Rectal smooth muscle tissue (tissue), 1 donor: ENCODE measurements around the gene SP5.

Source experiments
- H3K27ac ChIP-seq: one replicate; pipeline ENCODE4 v1.7.0; 2013; ENCODE audit warnings: low read depth, low read length, inconsistent platforms
- H3K27me3 ChIP-seq: one replicate; pipeline ENCODE4 v1.7.0; 2013; ENCODE audit warnings: low read length; ENCODE audit not compliant: control insufficient read depth, insufficient read depth
- H3K36me3 ChIP-seq: one replicate; pipeline ENCODE4 v1.7.0; 2013; ENCODE audit warnings: low read length; ENCODE audit not compliant: control insufficient read depth, insufficient read depth
- H3K4me1 ChIP-seq: one replicate; pipeline ENCODE4 v1.7.0; 2013; ENCODE audit warnings: low read length; ENCODE audit not compliant: control insufficient read depth, insufficient read depth
- H3K4me3 ChIP-seq: one replicate; pipeline ENCODE4 v1.7.0; 2013; ENCODE audit warnings: low read length
- H3K9ac ChIP-seq: one replicate; pipeline ENCODE4 v1.7.0; 2013; ENCODE audit warnings: low read length

Gene SP5

DNA sequence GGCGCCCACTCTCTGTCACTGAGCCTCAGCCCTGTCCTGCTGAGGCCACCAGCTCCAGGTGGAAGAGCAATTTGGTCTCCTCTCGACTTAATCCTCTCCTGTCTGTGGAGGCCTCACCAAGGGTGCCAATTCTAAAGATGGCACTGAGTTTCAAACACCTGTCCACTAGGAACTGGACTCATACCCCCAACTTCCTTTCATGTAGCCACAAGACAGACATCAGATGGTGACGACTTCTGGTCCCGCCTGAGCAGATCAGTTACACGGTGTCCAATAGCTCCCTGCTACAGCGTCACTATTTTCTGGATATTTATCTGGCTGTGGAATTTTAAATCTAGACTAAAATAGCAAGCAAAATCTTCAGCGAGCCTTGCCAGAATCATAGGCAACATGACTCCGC lies 24.5 kb upstream of the SP5 start:
- no peak overlapping the region for H3K4me3 ChIP-seq
- H3K27ac ChIP-seq, result no peak overlapping the region
- no peaks in the 10 kb centered on the region for H3K27me3 ChIP-seq
- no peak overlapping the region for H3K9ac ChIP-seq
- H3K36me3 ChIP-seq, result no peaks in the 10 kb centered on the region
- H3K4me1 ChIP-seq, result no peaks in the 10 kb centered on the region

DNA sequence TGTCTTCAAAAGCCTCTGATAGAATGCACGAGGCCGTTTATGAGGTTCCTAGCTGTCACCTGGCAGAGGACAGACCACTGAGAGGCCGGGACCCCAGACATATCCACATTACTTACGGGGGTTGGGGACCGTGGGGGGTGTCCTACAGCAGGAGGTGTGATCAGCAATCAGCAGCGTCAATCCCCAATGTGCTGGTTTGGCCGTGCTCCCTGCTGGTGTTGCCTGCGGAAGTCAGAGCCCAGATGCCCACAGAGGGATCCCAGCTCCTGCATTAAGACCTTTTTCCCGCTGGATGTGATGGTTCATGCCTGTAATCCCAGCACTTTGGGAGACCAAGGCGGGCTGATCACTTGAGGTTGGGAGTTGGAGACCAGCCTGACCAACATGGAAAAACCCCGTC lies 20.8 kb upstream of the SP5 start:
- no peaks in the 10 kb centered on the region for H3K36me3 ChIP-seq
- no peaks in the 10 kb centered on the region for H3K27me3 ChIP-seq
- no peak overlapping the region for H3K4me3 ChIP-seq

DNA sequence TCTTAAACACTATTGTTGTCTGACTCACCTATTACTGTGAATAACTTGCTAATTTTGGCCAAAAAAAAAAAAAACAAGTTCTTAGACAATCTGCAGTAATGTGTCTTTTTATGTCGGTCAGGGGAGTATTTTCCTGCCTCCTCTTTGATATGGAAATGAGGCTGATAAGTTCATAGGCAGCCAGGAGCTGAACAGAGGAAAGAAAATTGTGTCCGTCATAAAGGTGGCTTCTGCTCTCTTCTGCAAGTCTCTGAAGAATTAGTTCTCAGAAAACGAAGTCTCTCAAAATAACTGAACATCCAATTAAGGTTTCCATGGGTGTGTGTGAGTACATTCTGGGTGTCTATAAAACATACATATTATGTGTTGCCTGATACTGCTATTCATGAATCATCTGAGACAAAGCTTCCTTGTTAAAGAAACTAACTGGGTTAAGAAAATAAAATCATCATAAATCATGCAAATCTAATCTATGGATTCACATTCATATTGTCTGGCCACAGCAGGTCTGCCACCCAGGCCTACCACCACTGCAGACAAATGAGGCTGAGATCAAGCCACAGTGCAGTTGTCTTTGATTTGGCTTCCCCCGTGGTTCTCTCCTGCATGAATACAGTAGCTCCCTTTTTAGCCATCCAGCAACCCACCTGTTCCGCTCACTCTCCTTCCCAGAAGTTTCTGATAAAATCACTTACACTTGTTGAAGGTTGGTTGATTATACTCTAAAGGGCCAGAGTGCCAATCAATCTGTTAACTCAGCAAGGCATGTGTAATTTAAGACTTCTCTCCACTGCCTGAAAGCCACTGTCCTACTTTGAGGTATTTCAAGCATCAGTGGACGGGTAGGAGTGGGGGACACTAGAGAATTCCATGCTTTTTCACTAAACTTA lies 19.4 kb upstream of the SP5 start:
- Histone ChIP-seq H3K4me1 (no peaks in the 10 kb centered on the region), H3K9ac (no peak overlapping the region), H3K27ac (no peak overlapping the region), H3K36me3 (no peaks in the 10 kb centered on the region), H3K27me3 (no peaks in the 10 kb centered on the region), H3K4me3 (no peak overlapping the region)

More for the DNA sequence above, 20.8 kb upstream of the SP5 start:
- Histone ChIP-seq H3K4me1 (no peaks in the 10 kb centered on the region), H3K27ac (no peak overlapping the region), H3K9ac (no peak overlapping the region)

DNA sequence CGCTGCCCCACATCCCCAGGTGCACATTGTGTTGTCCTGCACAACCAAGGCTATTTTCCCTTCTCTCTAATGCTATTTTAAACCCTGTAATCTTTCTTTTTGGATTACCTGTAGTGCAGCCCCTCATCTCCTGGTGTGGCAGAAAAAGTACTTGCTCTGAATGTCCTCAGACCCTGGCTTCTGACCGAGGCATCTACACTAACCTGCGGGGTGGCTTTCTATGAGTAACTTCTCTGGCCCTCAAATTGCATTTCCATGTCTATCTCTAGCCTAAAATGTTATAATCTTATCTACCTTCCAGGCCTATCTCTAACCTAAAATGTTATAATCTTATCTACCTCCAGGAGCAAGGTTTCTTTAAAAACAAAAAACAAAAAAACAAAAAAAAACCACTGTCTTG lies 18.2 kb upstream of the SP5 start:
- no peaks in the 10 kb centered on the region for H3K4me1 ChIP-seq
- no peaks in the 10 kb centered on the region for H3K27me3 ChIP-seq
- no peak overlapping the region for H3K9ac ChIP-seq
- H3K36me3 ChIP-seq, result no peaks in the 10 kb centered on the region
- H3K27ac ChIP-seq, result no peak overlapping the region
- no peak overlapping the region for H3K4me3 ChIP-seq

DNA sequence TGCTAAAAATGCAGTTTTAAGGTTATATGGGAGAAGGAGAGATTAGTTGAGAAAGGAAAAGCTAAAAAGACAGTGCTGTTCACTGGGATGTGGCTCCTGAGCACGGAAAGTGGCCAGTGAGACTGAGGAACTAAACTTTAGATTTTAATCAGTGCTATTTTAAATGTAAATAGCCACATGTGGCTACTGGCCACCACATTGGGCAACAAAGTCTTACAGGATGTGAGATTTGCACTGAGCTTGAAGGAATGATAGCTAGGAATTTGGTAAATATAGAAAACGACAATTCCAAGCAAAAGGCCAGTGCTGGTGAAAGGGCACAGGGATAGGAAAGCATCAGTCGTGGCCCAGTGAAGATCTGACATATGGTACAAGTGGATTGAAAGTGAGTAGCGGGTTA lies 14.1 kb upstream of the SP5 start:
- Histone ChIP-seq H3K27ac (no peak overlapping the region), H3K36me3 (no peaks in the 10 kb centered on the region)

DNA sequence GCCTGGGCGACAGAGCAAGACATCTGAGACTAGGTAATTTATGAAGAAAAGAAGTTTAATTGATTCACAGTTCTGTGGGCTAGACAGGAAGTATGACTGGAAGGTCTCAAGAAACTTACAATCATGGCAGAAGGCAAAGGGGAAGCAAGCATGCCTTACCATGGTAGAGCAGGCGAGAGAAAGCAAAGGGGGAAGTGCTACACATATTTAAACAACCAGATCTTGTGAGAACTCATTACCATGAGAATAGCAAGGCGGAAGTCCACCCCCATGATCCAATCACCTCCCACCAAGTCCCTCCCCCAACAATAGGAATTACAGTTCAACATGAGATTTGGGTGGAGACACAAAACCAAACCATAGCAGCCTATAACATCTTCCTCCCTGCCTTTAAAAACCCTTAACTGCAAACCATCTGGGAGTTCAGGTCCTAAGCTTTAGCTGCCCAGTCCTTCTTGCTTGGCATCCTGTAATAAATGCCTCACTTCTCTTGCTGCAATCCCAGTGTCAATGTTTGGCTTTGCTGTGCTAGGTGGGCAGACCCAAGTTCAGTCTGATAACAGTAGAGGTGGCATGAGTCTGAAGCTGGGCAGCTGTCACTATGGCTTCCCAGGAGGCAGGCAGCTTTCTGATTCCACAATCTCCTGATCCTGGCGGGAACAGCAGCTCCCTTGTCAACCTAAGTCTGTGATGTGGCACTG lies 11.2 kb upstream of the SP5 start:
- Histone ChIP-seq H3K27me3 (peaks cover 5% of the 10 kb centered on the region), H3K27ac (no peak overlapping the region), H3K4me3 (no peak overlapping the region), H3K9ac (no peak overlapping the region), H3K4me1 (no peaks in the 10 kb centered on the region), H3K36me3 (no peaks in the 10 kb centered on the region)

More for the DNA sequence above, 14.1 kb upstream of the SP5 start:
- H3K27me3 ChIP-seq, result no peaks in the 10 kb centered on the region
- H3K4me1 ChIP-seq, result no peaks in the 10 kb centered on the region
- no peak overlapping the region for H3K4me3 ChIP-seq
- no peak overlapping the region for H3K9ac ChIP-seq

DNA sequence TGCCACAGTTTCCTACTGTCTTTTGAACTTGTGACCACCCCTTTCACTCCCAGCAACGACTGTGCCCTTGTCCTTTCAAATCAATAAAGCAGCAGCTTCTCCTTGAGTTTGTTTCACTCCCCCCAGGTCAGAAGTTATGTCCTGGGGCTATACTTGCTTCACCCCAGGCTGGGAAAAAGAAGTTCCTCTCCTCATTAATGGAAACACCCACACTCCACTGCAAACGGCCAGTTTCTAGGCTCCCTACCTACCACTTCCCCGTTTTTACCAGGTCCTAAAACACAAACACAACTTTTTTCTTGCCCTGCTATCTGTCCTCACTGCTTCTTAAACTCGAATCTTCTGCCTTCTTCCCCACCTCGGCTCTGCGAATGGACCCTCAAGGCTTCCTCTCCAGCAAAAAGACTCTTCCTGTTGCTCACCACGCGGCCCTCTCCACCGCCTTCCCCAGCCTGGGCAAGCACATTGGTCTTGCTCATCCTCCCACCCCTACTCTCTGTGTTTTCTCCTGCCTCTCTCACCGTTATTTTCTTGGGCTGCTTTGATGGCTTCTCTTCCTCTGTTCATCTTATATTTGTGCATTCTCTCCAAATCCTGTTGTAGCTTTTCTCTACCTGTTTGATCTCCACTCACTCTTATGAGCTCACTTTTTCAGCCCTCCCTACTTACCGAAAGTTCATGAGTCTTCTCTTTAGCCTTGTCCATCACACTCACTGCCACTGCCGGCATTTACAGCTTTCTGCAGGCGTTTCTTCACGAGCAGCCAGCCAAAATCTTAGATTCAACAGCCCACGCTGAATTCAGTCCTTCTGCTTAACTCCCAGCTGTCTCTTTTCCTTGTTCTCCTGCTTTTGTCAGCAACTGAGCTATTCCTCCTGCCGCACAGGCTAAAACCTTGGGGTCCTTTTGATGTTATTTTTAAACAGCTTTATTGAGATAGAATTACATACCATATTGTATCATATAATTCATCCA lies 7.0 kb upstream of the SP5 start:
- Histone ChIP-seq H3K4me1 (no peaks in the 10 kb centered on the region), H3K27me3 (peaks cover 11% of the 10 kb centered on the region), H3K9ac (no peak overlapping the region), H3K27ac (no peak overlapping the region), H3K4me3 (no peak overlapping the region), H3K36me3 (no peaks in the 10 kb centered on the region)

DNA sequence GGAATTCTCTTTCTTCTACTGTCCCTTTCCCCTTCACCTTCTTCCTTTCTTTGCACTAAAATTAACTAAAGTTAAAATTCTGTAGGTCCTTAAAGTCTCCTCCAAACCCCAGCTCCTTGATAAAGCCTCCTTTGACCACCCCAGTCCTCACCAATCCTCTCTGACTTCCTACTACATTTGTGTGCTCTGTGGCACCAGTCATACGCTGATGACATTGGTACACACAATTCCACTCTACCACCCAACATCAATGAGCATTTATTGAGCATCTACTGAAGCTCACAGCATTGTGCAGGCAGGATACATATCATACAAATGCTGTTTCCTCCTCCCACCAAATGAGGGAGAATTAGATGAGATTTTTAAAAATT lies 4.5 kb upstream of the SP5 start:
- Histone ChIP-seq H3K36me3 (no peaks in the 10 kb centered on the region), H3K4me3 (no peak overlapping the region), H3K27me3 (peaks cover 23% of the 10 kb centered on the region), H3K4me1 (no peaks in the 10 kb centered on the region), H3K27ac (no peak overlapping the region), H3K9ac (no peak overlapping the region)

DNA sequence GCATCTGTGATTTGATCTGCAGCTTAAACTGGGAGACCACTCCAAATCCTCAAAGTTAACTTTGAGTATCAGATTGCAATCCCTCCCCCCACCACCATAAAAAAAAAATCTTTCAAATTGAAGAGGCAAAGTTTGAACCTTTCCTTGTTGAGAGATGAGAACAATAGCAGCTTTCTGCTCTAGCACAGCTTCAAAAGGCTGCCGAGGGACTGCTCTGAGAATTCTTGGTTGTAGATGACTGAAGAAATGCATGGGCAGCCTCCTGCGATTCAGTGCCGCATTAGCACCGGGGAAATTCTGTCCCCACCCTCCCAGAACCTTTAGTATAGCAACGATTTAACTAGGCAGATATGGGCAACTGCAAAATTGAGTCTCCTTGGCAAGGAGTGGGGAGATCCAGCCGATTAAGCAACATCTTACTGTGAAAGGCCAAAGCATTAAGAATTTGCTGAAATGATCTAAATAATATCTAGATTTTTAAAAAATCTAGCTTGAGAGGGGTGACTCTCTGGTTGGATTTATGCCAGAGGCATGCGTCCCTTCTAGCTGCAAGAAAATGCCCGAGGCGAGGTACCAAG lies 3.9 kb upstream of the SP5 start:
- peaks cover 23% of the 10 kb centered on the region for H3K27me3 ChIP-seq
- no peak overlapping the region for H3K27ac ChIP-seq
- no peak overlapping the region for H3K9ac ChIP-seq
- H3K36me3 ChIP-seq, result no peaks in the 10 kb centered on the region
- H3K4me1 ChIP-seq, result no peaks in the 10 kb centered on the region
- no peak overlapping the region for H3K4me3 ChIP-seq

DNA sequence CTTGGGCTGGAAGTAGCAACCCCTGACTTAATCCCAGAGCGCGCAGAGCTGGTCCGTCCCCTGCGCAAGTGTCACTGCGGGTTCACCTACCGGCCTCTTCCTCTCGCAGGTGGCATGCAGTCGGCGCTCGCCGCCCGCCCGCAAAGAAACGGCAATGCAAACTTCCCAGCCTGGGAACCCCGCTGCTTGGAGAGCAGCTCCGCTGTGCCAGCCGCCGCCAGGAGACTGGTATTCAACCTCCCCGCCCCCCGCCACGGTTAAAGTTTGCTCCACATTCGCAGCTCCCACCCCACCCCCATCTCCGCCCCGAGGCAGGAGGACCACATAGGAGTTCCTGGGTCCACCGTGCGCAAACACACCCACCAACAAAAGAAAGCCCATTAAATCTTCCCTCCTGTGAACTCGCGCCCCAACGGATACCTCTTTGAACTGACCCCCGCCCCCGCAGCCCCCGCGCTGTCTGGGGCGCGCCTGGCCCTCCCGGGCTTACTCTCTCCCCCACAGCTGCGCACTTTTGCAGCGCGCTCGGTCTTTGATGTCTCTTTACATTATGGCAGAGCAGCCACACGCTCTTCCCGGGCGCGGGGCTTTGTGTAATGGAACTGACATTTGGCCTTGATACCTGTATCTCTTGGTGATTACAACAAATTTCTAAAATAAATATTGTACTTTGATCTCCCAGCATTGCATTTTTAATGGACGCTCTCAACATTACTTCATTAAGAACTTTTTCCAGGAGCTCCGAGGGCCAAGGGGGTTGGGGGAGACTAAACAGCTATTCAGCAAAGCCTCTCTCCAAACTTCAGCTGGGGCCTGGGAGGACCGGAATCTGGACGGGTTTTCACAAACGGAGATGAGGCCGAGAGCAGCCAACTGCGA lies 3.1 kb upstream of the SP5 start:
- no peak overlapping the region for H3K4me3 ChIP-seq

More for the DNA sequence above, 3.1 kb upstream of the SP5 start:
- H3K27ac ChIP-seq, result no peak overlapping the region
- no peaks in the 10 kb centered on the region for H3K36me3 ChIP-seq
- peaks cover 24% of the 10 kb centered on the region for H3K27me3 ChIP-seq
- peaks cover 1% of the 10 kb centered on the region for H3K4me1 ChIP-seq
- H3K9ac ChIP-seq, result no peak overlapping the region
